C4-2B (cell line): ENCODE measurements around the gene TEKTIP1.
"Not testable (repeated sequence)": the region's sequence is repeated elsewhere in the genome, so short reads cannot be mapped to it uniquely, and the experiment has no call there.

Experiments used
- H3K27ac ChIP-seq: fragments of 450-650 bp; 2 replicates; pipeline ENCODE4 v1.5.1; 2017
- ZFX ChIP-seq: fragments of 450-650 bp; IDR thresholded peaks from 2 replicates; pipeline ENCODE4 v1.6.1; 2017
- TF ChIP-seq, protein P1 (sequence below): fragments of 450-650 bp; conservative IDR thresholded peaks from 2 replicates; pipeline ENCODE4 v1.5.1; 2017; ENCODE audit warnings: mild to moderate bottlenecking

TEKTIP1 gene

DNA sequence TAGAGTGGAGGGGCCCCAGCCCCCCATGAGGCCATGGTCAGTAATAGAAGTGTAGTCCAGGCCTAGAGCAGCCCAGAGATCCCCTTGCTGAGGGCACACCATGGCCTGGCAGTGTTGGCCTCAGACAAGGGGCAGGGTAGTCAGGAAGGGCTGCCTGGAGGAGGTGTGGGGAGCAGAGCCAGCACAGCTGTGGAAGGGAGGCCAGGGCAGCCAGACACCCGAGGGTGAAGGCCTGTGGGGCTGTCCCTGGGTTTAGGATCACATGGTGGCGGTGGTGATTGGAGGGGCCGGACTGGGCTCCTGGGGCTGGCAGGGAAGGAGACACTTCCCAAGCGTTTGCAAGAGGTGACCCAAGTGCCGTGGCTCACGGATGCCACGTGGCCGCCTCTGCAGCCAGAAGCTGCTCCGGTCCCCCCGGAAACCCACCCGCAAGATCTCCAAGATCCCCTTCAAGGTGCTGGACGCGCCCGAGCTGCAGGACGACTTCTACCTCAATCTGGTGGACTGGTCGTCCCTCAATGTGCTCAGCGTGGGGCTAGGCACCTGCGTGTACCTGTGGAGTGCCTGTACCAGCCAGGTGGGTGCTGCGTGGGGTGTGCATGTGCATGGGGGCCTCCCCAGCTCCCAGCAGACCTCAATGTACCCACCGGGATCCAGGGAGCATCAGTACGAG lies 11.6 kb upstream of the TEKTIP1 start:
- H3K27ac ChIP-seq: no peak overlapping the region
- TF ChIP-seq, protein P1, sequence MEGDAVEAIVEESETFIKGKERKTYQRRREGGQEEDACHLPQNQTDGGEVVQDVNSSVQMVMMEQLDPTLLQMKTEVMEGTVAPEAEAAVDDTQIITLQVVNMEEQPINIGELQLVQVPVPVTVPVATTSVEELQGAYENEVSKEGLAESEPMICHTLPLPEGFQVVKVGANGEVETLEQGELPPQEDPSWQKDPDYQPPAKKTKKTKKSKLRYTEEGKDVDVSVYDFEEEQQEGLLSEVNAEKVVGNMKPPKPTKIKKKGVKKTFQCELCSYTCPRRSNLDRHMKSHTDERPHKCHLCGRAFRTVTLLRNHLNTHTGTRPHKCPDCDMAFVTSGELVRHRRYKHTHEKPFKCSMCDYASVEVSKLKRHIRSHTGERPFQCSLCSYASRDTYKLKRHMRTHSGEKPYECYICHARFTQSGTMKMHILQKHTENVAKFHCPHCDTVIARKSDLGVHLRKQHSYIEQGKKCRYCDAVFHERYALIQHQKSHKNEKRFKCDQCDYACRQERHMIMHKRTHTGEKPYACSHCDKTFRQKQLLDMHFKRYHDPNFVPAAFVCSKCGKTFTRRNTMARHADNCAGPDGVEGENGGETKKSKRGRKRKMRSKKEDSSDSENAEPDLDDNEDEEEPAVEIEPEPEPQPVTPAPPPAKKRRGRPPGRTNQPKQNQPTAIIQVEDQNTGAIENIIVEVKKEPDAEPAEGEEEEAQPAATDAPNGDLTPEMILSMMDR: no peak
- no peak for TF ChIP-seq ZFX

DNA sequence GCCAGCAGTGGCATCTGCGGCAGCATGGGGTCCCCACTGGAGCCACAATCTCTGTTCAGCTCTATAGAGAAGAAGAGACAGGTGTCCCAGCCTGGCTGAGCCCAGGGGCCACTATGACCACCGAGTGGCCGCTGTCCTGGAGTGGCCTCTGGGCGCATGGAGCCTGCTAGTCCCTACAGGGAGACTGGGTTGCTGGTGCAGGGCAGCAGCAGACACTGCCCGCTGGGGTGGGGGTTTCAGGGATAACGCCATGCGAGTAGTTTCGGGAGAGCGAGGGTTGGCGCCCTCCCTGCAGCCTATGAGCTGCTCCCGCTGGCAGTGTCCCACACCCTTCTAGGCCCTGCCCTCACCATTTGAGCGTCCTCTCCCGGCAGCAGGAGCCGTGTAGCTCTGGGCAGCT lies 10.9 kb upstream of the TEKTIP1 start:
- TF ChIP-seq, protein P1: no peak
- TF ChIP-seq ZFX: no peak
- no peak overlapping the region for H3K27ac ChIP-seq

DNA sequence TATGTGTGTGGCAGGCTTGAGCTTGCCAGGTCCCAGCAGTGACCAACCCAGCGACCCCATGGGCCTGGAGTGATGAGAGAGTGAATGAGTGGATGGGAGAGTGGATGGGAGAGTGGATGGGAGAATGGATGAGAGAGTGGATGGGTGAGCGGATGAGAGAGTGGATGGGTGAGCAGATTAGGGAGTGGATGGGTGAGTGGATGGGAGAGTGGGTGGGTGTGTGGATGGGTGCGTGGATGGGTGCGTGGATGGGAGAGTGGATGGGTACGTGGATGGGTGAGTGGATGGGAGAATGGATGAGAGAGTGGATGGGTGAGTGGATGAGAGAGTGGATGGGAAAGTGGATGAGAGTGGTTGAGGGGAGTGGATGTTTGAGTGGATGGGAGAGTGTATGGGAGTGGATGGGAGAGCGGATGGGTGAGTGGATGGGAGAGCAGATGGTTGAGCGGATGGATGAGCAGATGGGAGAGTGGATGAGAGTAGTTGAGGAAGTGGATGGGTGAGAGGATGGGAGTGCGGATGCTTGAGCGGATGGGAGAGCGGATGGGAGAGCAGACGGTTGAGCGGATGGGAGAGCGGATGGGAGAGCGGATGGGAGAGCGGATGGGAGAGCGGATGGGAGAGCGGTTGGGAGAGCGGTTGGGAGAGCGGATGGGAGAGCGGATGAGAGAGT lies 10.3 kb upstream of the TEKTIP1 start:
- no peak overlapping the region for H3K27ac ChIP-seq
- no peak for TF ChIP-seq ZFX
- TF ChIP-seq, protein P1: no peak

DNA sequence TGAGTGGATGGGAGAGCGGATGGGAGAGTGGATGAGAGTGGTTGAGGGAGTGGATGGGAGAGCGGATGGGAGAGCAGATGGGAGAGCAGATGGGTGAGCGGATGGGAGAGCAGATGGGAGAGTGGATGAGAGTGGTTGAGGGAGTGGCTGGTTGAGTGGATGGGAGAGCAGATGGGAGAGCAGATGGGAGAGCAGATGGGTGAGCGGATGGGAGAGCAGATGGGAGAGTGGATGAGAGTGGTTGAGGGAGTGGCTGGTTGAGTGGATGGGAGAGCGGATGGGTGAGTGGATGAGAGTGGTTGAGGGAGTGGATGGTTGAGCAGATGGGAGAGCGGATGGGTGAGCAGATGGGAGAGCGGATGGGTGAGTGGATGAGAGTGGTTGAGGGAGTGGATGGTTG lies 9.7 kb upstream of the TEKTIP1 start:
- H3K27ac ChIP-seq: not testable (repeated sequence)

DNA sequence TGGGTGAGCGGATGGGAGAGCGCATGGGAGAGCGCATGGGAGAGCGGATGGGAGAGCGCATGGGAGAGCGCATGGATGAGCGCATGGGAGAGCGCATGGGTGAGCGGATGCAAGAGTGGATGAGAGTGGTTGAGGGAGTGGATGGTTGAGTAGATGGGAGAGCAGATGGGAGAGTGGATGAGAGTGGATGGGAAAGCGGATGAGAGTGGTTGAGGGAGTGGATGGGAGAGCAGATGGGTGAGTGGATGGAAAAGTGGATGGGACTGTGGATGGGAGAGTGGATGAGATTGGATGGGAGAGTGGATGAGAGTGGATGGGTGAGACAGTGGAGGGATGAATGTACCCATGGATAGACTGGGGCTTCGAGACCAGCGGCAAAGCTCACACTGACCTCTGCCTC lies 8.6 kb upstream of the TEKTIP1 start:
- TF ChIP-seq ZFX: no peak
- TF ChIP-seq, protein P1: no peak
- H3K27ac ChIP-seq: no peak overlapping the region

DNA sequence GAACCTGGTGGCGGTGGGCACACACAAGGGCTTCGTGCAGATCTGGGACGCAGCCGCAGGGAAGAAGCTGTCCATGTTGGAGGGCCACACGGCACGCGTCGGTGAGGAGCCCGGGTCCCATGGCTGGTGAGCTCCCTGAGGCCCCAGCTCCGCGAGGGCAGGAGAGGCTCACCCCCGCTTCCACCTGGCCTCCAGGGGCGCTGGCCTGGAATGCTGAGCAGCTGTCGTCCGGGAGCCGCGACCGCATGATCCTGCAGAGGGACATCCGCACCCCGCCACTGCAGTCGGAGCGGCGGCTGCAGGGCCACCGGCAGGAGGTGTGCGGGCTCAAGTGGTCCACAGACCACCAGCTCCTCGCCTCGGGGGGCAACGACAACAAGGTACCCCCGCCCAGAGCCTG lies 7.3 kb upstream of the TEKTIP1 start:
- H3K27ac ChIP-seq: no peak overlapping the region
- no peak for TF ChIP-seq ZFX
- TF ChIP-seq, protein P1: no peak

DNA sequence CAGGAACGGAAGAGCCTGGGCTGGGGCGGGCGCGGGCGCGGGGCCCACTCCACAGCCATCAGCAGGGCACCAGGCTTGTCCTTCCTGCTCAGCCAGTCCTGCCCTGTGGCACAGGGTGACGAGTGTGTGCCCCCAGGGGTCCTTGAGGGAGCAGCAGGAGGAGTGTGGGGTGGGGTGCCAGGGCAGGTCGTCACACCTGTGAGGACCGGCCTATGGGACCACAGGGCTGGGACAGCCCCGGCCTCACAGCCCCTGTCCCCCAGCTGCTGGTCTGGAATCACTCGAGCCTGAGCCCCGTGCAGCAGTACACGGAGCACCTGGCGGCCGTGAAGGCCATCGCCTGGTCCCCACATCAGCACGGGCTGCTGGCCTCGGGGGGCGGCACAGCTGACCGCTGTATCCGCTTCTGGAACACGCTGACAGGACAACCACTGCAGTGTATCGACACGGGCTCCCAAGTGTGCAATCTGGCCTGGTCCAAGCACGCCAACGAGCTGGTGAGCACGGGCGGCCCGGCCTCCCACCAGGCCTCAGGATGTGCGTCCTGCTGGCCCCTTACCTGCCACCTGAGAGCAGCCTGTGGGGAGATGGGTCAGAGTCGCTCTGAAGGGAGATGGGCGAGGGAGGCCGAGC lies 6.7 kb upstream of the TEKTIP1 start:
- H3K27ac ChIP-seq: no peak overlapping the region
- no peak for TF ChIP-seq ZFX
- TF ChIP-seq, protein P1: no peak
